Stimulated activated CD4-positive, alpha-beta T cell treated with anti-CD3 and anti-CD28 coated beads, Interleukin-2, amount 100 ng/mL, for 24 hours (primary cell): Measurements from ENCODE around the gene RHOT2.
A peak's percentile ranks its signal among the peaks of the same experiment; 100 is the strongest.

Source experiments
- DNase-seq, 2 donors: peaks; one replicate each; pipeline ENCODE4 v3.0.0-alpha.2; 2020

RHOT2 gene

DNA sequence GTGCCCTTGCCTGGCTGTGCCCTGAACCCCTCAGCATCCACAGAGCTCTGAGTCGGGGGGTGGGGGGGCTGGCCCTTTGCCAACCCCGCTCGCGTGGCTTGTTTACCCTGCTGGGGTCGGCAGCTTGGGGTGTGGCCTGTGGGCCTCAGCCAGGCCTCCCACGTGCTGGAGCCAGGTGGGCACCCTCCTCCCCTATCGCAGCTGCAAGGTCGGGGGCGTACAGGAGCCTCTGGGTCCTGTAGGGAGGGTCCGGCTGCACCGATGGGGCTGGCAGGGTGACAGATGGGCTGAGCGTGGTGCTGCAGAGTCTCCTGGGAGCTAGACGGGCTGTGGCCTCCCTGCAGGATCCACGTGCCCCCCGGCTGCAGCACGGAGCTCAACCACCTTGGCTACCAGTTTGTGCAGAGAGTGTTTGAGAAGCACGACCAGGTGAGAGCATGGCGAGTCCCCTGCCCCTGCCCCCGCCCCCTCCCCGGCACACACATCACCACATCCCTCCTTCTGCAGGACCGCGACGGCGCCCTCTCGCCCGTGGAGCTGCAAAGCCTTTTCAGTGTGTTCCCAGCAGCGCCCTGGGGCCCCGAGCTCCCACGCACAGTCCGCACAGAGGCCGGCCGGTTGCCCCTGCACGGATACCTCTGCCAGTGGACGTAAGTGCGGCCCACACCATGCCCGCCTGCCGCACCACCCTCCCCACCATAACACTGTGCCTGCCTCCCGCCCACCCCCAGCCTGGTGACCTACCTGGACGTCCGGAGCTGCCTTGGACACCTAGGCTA, 3.6 kb downstream of the RHOT2 start:
- DNase-seq, result no peak

DNA sequence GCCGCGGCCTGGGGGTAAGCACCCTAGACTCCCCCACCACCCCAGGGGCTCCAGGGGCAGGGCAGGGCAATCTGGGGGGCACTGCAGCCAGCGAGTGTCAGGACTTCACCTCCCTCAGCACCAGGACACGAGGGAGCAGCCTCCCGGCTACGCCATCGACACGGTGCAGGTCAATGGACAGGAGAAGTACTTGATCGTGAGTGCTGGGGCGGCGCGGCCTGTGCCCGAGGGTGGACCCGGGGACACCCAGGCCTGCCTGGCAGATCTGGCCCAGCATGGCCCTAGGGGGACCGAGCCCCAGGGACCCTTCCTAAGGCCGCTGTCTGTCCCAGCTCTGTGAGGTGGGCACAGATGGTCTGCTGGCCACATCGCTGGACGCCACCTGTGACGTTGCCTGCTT, 4.4 kb downstream of the RHOT2 start:
- DNase-seq, result no peak

DNA sequence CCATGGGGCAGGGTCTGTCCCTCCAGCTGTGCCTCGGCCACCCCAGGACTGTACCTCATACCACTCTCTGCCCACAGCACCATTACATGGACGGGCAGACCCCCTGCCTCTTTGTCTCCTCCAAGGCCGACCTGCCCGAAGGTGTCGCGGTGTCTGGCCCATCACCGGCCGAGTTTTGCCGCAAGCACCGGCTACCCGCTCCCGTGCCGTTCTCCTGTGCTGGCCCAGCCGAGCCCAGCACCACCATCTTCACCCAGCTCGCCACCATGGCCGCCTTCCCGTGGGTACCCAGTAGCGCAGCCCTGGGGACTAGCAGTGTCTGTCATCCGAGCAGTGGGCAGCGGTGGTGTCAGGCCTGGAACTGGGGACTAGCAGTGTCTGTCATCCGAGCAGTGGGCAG, 4.9 kb downstream of the RHOT2 start:
- no peak for DNase-seq

GRCh38 chr16:673399-673991, 5.6 kb downstream of the RHOT2 start:
- DNase-seq, result no peak

DNA sequence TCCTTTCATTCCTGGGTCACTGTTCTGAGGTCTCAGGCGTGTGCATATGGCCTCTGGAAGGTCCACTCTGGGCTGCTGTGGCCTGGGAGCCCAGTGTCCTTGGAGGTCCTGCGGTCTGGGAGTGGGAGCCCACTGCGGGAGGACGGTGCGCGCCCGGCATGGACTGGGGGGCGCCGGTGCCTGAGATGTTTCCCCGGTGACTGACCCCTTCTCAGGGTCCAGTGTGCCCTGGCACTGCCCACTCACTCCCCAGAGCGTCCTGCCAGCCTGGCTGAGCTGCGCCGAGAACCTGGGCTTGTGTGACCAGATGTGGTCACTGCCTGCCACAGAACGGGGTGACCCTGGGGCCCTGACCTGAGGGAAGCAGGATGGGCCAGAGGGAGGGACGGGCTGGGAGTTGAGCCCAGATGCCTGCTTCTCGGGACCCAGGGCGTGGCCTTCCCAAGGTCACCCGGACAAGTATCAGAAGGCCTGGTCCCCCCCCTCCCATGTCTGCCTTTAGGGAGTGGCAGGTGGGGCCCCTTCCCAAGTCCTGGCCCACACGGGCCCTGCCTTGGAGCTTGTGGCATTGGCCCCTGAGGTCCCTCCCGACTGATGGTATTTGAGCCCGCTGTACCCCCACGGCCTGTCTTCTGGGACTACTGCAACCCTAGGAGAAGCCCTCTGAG, 6.4 kb downstream of the RHOT2 start:
- DNase-seq, result no peak

GRCh38 chr16:674968-675883, 7.3 kb downstream of the RHOT2 start, which contains the start of gene RHBDL1:
RHBDL1 (plus strand) TSS chr16:675671; CDS start chr16:675791, 120 bp downstream.
- DNase-seq, result no peak

- no peak for DNase-seq
Observed at GRCh38 chr16:675884-676564, 8.1 kb downstream of the RHOT2 start.

GRCh38 chr16:676565-676902, 8.6 kb downstream of the RHOT2 start:
- DNase-seq, result no peak

GRCh38 chr16:676913-677312, 9.0 kb downstream of the RHOT2 start:
- no peak for DNase-seq

DNA sequence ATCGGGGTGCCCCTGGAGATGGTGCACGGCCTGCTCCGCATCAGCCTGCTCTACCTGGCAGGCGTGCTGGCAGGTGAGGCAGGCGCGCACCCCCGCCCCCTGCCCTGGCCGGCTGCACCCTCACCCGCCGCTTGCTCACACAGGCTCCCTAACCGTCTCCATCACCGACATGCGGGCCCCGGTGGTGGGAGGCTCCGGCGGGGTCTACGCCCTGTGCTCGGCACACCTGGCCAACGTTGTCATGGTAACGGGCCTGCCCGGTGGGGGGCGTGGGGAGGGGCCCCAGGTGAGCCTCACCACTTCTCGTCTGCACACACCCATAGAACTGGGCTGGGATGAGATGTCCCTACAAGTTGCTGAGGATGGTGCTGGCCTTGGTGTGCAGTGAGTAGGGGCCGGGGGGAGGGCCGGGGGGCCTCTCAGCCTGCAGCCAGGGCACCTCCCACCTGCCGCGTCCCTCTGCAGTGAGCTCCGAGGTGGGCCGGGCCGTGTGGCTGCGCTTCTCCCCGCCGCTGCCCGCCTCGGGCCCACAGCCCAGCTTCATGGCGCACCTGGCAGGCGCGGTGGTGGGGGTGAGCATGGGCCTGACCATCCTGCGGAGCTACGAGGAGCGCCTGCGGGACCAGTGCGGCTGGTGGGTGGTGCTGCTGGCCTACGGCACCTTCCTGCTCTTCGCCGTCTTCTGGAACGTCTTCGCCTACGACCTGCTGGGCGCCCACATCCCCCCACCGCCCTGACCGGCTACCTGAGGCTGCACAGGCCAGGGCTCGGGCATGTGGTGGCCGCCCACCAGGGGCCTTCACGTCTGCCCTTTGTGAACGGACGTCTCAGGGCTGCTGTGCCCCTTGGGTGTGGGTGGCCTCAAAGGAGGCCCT, 9.6 kb downstream of the RHOT2 start:
- no peak for DNase-seq

- DNase-seq, result no peak
Observed at GRCh38 chr16:678209-678857, 10.4 kb downstream of the RHOT2 start.

DNA sequence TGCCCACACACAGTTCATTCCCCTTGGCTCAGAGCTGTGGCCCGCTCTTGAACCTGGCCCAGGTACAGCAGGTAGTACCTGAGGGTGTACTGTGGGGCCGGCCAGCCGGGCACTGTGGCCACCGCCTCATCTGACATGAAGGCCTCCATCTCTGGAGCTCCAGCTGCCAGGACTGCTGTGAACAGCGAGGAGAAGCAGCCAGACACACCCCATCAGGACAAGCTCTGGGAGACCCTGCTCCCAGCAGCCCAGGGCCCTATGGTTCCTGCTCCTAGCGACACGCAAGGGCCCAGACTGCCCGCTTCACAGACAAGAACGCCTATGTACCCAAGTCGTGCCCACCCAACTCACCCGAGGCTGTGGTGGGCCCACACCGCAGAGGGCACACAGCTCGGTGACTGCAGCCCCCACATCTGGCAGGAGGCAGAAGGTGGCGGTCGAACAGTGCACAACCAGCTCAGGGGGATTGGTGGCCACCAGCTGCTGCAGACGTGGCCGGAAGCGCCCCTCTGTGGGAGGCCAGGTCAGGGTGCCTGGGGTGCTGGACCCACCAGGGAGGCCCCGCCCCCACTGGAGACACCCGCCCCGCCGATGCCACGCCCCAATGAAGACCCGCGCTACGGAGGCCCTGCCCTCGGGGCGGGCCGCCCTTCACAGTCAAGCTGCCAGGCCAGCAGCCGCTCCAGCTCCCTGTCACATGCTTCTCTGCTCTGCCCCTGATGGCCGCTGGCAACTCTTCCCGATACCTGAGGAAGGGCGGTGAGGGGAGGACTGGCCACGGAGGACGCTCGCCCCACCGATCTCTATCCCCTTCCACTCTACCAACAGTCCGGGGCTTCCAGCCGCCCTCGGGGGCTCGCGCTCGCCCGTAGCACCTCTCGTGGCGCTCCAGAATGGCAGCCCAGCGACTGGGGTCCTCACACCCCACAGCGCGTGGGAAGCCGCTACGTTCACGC, 11.2 kb downstream of the RHOT2 start:
- DNase-seq, result peak; percentile 60 to 68

- peak; percentile 84 to 93 for DNase-seq
Observed at GRCh38 chr16:679814-680624, 12.1 kb downstream of the RHOT2 start, which contains the start of gene STUB1. STUB1 (plus strand) TSS chr16:680410; CDS start chr16:680526, 116 bp downstream.

DNA sequence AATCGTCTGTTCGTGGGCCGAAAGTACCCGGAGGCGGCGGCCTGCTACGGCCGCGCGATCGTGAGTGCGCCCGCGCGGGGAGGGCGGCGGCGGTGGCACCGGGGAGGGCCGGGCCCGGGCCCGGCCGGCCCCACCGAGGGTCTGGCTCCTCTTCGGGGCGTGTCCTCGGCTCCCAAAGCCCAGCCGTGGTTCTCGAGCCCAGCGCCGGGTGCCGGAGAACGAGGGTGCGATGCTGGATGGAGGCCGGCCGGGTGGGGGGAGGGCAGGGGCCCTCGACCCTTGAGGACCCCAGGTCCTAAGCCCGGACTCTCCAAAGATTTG, 12.7 kb downstream of the RHOT2 start:
- DNase-seq, result no peak

DNA sequence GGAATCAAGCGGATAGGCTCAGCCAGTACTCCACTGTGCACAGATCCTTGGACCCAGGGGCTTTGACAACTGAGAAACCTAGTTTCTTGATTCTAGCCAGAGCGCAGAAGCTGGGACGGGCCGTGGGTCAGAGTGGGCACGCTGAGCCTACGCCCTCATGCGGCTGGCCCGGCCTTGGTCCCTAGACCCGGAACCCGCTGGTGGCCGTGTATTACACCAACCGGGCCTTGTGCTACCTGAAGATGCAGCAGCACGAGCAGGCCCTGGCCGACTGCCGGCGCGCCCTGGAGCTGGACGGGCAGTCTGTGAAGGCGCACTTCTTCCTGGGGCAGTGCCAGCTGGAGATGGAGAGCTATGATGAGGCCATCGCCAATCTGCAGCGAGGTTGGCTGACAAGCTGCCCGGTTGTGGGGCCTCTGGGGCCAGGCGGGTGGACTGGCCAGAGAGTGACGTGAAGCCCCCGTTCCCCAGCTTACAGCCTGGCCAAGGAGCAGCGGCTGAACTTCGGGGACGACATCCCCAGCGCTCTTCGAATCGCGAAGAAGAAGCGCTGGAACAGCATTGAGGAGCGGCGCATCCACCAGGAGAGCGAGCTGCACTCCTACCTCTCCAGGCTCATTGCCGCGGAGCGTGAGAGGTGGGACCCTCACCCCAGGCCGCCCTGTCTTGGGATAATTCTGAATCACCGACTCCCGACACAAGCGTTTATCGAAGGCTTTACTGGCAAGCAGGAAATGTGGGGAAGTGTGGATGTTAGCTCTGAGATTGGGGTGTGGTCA, 13.2 kb downstream of the RHOT2 start:
- no peak for DNase-seq

GRCh38 chr16:681746-682427, 14.0 kb downstream of the RHOT2 start:
- DNase-seq, result no peak
